Panc1 (cell line): Measurements from ENCODE around the gene GDI2.

Source experiments
- TF ChIP-seq, protein P1 (sequence below): fragments of 450-650 bp; IDR thresholded peaks from 2 replicates; pipeline ENCODE4 v1.5.1; 2017; ENCODE audit warnings: mild to moderate bottlenecking
- TF ChIP-seq, protein P2 (sequence below), 2 experiments: IDR thresholded peaks; 2 replicates each; pipeline ENCODE4 v1.6.1; 2011 to 2012; ENCODE audit warnings: low read depth in 2 of 2, control low read depth in 1 of 2, low read length in 1 of 2, mild to moderate bottlenecking in 1 of 2, moderate library complexity in 1 of 2; ENCODE audit not compliant: insufficient read depth in 1 of 2

DNA sequence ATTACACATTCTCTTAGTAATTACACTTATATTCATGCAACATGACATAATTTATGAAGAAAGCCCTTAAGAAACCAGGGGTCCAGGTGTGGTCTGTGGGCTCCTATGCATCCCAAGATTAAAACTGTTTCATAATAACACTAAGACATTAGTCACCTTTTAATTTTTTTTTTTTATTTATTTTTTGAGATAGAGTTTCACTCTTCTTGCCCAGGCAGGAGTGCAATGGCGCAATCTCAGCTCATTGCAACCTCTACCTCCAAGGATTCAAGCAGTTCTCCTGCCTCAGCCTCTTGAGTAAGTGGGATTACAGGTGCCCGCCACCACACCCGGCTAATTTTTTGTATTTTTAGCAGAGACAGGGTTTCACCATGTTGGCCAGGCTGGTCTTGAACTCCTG lies 12.5 kb downstream of the GDI2 start:
- TF ChIP-seq, protein P1, sequence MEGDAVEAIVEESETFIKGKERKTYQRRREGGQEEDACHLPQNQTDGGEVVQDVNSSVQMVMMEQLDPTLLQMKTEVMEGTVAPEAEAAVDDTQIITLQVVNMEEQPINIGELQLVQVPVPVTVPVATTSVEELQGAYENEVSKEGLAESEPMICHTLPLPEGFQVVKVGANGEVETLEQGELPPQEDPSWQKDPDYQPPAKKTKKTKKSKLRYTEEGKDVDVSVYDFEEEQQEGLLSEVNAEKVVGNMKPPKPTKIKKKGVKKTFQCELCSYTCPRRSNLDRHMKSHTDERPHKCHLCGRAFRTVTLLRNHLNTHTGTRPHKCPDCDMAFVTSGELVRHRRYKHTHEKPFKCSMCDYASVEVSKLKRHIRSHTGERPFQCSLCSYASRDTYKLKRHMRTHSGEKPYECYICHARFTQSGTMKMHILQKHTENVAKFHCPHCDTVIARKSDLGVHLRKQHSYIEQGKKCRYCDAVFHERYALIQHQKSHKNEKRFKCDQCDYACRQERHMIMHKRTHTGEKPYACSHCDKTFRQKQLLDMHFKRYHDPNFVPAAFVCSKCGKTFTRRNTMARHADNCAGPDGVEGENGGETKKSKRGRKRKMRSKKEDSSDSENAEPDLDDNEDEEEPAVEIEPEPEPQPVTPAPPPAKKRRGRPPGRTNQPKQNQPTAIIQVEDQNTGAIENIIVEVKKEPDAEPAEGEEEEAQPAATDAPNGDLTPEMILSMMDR = no peak
- TF ChIP-seq, protein P2, sequence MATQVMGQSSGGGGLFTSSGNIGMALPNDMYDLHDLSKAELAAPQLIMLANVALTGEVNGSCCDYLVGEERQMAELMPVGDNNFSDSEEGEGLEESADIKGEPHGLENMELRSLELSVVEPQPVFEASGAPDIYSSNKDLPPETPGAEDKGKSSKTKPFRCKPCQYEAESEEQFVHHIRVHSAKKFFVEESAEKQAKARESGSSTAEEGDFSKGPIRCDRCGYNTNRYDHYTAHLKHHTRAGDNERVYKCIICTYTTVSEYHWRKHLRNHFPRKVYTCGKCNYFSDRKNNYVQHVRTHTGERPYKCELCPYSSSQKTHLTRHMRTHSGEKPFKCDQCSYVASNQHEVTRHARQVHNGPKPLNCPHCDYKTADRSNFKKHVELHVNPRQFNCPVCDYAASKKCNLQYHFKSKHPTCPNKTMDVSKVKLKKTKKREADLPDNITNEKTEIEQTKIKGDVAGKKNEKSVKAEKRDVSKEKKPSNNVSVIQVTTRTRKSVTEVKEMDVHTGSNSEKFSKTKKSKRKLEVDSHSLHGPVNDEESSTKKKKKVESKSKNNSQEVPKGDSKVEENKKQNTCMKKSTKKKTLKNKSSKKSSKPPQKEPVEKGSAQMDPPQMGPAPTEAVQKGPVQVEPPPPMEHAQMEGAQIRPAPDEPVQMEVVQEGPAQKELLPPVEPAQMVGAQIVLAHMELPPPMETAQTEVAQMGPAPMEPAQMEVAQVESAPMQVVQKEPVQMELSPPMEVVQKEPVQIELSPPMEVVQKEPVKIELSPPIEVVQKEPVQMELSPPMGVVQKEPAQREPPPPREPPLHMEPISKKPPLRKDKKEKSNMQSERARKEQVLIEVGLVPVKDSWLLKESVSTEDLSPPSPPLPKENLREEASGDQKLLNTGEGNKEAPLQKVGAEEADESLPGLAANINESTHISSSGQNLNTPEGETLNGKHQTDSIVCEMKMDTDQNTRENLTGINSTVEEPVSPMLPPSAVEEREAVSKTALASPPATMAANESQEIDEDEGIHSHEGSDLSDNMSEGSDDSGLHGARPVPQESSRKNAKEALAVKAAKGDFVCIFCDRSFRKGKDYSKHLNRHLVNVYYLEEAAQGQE (IDR thresholded peaks at IDR 0.05; ENCODE audit: insufficient read depth in 1 of 2, low read depth in 2 of 2, low read length in 1 of 2) = no peak
